ENCODE data around the gene NEK10. TPM values are rescaled to one million over a fixed set of nuclear protein-coding genes. Genes with fewer than 3 reads are reported as not detected.

Gene NEK10
- total and polyA plus RNA-seq, 2 of the 4 experiments (the other 2 are of a cell fraction), result 2.2 to 6.6 TPM

GRCh38 chr3:27290760-27291159, 78.4 kb downstream of the NEK10 start:
- no peak overlapping the region for H3K18ac ChIP-seq (ENCODE audit: low read depth, low read length)
- no peak overlapping the region for H3K4me2 ChIP-seq (ENCODE audit: low read depth, low read length)
- H4K20me1 ChIP-seq (ENCODE audit: insufficient read depth, low read length), result no peaks in the 10 kb centered on the region
- H2BK120ac ChIP-seq (ENCODE audit: low read depth, low read length), result no peak overlapping the region
- peak; percentile 48 for DNase-seq
- H4K91ac ChIP-seq (ENCODE audit: insufficient read depth, low read depth, low read length), result no peak overlapping the region
- H2BK20ac ChIP-seq (ENCODE audit: low read depth, low read length), result no peak overlapping the region
- H3K9ac ChIP-seq (ENCODE audit: low read depth, low read length), result no peak overlapping the region
- H2AK5ac ChIP-seq (ENCODE audit: low read depth, low read length), result no peak overlapping the region
- ChIA-PET POLR2A (ENCODE audit: unreplicated experiment) (no interaction called here), CTCF (interaction anchor here (0.8 to 1.2 kb wide), 2 partner anchors 11 to 21 kb away, joined by 3 read pairs; no protein-coding TSS in a partner anchor)
- no peak overlapping the region for H2AFZ ChIP-seq (replicated peaks; ENCODE audit: low read length, poor library complexity)
- no peak overlapping the region for H4K5ac ChIP-seq (ENCODE audit: low read depth, low read length)
- H2BK15ac ChIP-seq (ENCODE audit: low read depth, low read length), result no peak overlapping the region
- intact Hi-C loops (cut with micrococcal nuclease) (no loop called here), in situ Hi-C loops (cut with MboI; ENCODE audit: low sequenced_read_pairs) (no loop called here), dilution Hi-C loops (cut with HindIII; ENCODE audit: low sequenced_read_pairs, unreplicated experiment) (no loop called here)
- H3K27ac ChIP-seq (ENCODE audit: insufficient read depth, low read length), result no peak overlapping the region
- no peak overlapping the region for H2AK9ac ChIP-seq (replicated peaks; ENCODE audit: low read depth, low read length, poor library complexity)
- H3K56ac ChIP-seq (ENCODE audit: extremely low read depth, insufficient read depth, low read length), result no peak overlapping the region
- no peak overlapping the region for H2BK5ac ChIP-seq (ENCODE audit: low read depth, low read length, poor library complexity, severe bottlenecking)
- H3K4me3 ChIP-seq (ENCODE audit: insufficient read depth, low read depth, low read length), result no peak overlapping the region
- no peak overlapping the region for H4K8ac ChIP-seq (ENCODE audit: low read depth in 2 of 2, low read length in 2 of 2)
- H3K27me3 ChIP-seq (ENCODE audit: control insufficient read depth, insufficient read depth, low read length), result no peaks in the 10 kb centered on the region
- no peaks in the 10 kb centered on the region for H3K9me3 ChIP-seq (ENCODE audit: control insufficient read depth, insufficient read depth, low read length)
- peaks cover 9% of the 10 kb centered on the region for H3K4me1 ChIP-seq (ENCODE audit: control insufficient read depth, insufficient read depth, low read length)
- H3K4ac ChIP-seq (ENCODE audit: low read depth, low read length), result no peak overlapping the region
- no peaks in the 10 kb centered on the region for H3K9me1 ChIP-seq (ENCODE audit: insufficient read depth, low read length)
- H3K36me3 ChIP-seq (ENCODE audit: control insufficient read depth, insufficient read depth, low read length), result no peaks in the 10 kb centered on the region; the same call in 1 of the 2 replicates
- H3K79me1 ChIP-seq (ENCODE audit: low read depth in 1 of 2, low read length in 2 of 2), result no peaks in the 10 kb centered on the region
- ATAC-seq (ENCODE audit: low read depth), result 0 out of 2 replicates have a peak, but pooled peaks have one; percentile 34
- no TSS peak for BruUV-seq (replicated peaks)
- no peak for TF ChIP-seq POLR2A (IDR thresholded peaks at IDR 0.05; ENCODE audit: low read depth, low read length)
- TF ChIP-seq ELK1 (IDR thresholded peaks at IDR 0.05; ENCODE audit: borderline replicate concordance, low read depth, low read length), result no peak
- no peak for TF ChIP-seq NFE2L2 (IDR thresholded peaks at IDR 0.05; ENCODE audit: low read depth, low read length)
- TF ChIP-seq RAD21 (IDR thresholded peaks at IDR 0.05; ENCODE audit: low read length), result no peak
- TF ChIP-seq MAZ (IDR thresholded peaks at IDR 0.05; ENCODE audit: borderline replicate concordance, low read depth, low read length), result no peak
- peak; percentile 68 for TF ChIP-seq CEBPB (IDR thresholded peaks at IDR 0.05; ENCODE audit: low read depth, low read length)
- H3K23ac ChIP-seq (ENCODE audit: low read depth, low read length), result no peak overlapping the region
- no peak overlapping the region for H3K14ac ChIP-seq (replicated peaks; ENCODE audit: low read depth, low read length)
